ENCODE results near the gene TF.
A peak's percentile ranks its signal among the peaks of the same experiment; 100 is the strongest.
"Not testable (repeated sequence)": the region's sequence is repeated elsewhere in the genome, so short reads cannot be mapped to it uniquely, and the experiment has no call there.

Gene TF

GRCh38 chr3:133767607-133768006 is 21.4 kb downstream of the TF start:
- DNase-seq, result no peak

DNA sequence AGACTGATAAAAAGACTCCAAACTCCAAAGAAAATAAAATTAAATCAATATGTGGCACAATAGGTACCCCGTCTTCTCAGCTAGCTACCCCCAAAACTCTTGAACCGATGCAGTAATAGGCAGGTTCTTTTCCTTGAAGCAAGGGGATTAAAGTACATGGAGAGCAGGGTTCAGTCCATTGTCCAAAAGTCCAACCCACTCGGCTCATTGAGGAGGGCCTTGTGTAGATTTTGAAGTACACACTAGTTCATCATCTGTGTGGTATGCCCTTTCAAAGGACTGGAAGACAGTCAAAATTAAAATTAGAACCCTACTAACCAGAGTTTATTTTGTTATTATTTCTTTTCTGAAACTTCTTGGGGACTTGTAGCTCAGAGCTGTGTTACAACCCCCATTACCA is 23.3 kb downstream of the TF start:
- no peak for DNase-seq

DNA sequence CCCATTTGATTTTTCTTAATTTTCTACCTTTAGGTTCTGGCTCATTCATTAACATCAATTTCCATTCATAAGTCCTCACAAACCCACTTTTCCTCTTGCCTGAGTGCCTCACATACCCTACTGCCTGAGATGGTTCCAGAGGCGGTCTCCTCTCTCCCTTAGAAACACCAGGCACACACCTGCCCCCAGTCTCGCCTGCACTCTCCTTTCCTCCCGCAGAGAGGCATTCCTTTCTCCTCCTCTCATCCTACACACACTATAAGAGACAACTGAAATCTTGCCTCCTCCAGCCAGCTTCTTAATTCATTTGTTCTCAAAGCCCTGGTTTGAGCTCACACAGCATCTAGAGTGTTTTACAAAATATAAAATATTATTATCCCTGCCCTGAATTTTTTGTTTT is 27.5 kb downstream of the TF start:
- no peak for DNase-seq

- no peak for DNase-seq
These were observed 29.1 kb downstream of the TF start for GRCh38 chr3:133775309-133775708.

DNA sequence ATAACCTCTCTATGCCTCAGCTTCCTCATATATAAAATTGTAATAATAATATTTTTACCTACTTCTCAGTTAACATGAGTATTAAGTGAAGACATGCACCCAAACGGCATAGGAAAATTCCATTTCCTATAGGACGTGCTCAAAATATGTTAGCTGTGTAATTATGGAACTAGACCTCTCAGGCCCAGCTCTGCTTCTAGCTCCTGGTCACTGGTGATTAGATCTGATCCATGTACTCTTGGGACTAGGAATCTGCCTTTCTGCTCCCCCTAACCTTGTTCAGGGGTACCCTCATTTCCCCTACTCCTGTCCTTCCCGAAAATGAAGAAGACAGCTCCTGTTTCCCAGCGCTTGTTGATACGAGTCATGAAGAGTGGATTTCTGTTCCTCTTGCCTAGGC is 29.6 kb downstream of the TF start:
- DNase-seq, result no peak

DNA sequence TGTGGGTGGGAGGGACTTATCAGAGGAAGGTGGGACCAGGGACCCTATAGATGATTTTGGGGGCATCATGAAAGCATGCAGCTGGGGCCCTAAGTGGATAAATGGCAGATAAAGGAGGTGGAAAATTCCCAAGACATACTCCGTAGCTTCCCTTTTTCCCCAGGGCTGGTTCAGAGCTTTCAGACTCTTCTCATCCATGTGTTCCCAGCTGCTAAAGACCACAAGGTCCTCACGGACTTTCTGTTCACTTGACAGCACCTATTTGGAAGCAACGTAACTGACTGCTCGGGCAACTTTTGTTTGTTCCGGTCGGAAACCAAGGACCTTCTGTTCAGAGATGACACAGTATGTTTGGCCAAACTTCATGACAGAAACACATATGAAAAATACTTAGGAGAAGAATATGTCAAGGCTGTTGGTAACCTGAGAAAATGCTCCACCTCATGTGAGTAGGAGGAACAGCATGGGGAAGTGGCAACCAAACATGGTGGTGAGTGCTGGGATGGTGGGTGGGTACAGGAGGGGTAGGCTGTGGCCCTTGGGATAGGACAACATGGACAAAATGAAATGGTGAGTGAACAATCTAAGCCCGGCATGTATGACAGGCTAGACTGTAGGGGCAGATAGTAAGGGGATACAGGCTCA is 30.7 kb downstream of the TF start:
- DNase-seq, result no peak

DNA sequence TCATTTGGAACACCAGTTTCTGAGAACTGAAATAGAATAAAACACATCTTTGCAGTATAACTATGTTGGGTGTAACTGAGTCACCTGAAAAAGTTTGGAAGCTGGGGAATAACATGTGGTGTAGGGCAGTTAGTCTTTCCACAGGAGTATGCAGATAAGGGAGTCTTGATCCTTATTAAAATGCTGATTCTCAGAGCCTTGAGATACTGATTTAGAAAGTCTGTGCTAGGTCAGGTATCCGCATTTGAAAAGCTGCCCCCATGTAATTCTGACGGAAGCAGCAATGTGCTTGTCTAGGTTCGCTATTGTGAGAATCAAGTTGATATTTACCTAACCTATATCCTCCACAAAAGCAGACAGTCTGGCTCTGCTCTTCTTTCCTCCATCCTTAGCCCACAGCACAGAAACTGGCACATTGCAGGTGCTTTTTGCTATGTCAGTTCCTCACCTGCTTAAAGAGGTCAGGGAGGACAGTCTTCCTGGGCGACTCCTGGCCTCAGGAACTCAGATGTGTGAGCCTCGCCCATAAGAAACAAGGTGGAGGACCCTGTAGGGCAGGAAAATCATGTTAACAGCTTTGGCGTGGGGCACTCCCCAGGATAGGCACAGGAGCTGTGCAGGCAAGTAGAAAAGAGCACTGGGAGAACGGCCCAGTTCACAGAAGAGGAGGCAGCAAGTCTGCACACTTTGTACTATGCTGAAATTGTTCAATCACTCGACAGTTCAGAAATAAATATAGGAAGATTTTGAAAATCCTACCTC is 31.8 kb downstream of the TF start:
- no peak for DNase-seq

- no peak for DNase-seq
These were observed 33.5 kb downstream of the TF start for GRCh38 chr3:133779626-133780203.

DNA sequence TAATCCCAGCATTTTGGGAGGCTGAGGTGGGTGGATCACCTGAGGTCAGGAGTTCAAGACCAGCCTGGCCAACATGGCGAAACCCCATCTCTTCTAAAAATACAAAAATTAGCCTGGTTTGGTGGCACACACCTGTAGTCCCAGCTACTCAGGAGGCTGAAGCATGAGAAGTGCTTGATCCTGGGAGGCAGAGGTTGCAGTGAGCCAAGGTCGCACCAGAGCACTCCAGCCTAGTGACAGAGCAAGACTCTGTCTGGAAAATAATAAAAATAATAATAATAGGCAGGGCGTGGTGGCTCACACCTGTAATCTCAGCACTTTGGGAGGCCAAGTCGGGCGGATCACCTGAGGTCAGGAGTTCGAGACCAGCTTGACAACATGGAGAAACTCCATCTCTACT is 34.6 kb downstream of the TF start:
- DNase-seq, result not testable (repeated sequence)

DNA sequence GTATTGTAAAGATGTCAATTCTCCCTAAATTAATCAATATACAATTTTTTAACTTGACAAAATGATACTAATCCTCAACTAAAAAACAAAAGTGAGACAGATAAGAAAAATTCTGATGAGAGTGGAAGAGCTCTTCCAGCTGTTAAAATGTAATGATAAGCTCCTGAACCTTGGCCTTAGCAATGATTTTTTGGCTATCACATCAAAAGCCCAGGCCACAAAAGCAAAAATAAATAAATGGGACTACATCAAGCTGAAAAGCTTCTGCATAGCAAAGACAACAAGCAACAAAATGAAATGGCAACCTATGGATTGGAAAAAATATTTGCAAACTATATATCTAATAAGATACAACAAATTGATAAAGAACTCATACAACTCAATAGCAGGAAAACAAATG is 35.4 kb downstream of the TF start:
- DNase-seq, result no peak

DNA sequence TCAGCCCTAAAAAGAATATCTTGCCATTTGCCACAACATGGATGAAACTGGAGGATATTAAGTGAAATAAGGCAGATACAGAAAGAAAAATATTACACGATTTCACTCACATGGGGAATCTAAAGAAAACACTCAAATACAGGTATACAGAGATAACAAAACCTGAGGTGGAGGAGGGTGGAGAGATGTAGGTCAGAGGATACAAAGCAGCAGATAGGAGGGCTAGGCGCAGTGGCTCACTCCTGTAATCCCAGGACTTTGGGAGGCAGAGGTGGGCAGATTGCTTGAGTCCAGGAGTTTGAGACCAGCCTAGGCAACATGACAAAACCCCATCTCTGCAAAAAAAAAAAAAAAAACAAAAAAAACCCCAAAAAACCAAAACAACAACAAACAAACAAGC is 36.3 kb downstream of the TF start:
- DNase-seq, result no peak

GRCh38 chr3:133783762-133784161 is 37.6 kb downstream of the TF start:
- no peak for DNase-seq

GRCh38 chr3:133788024-133788423 is 41.8 kb downstream of the TF start:
- DNase-seq, result no peak

GRCh38 chr3:133792171-133792763 is 46.1 kb downstream of the TF start:
- DNase-seq, result no peak

GRCh38 chr3:133797396-133798105 is 51.4 kb downstream of the TF start:
- no peak for DNase-seq

DNA sequence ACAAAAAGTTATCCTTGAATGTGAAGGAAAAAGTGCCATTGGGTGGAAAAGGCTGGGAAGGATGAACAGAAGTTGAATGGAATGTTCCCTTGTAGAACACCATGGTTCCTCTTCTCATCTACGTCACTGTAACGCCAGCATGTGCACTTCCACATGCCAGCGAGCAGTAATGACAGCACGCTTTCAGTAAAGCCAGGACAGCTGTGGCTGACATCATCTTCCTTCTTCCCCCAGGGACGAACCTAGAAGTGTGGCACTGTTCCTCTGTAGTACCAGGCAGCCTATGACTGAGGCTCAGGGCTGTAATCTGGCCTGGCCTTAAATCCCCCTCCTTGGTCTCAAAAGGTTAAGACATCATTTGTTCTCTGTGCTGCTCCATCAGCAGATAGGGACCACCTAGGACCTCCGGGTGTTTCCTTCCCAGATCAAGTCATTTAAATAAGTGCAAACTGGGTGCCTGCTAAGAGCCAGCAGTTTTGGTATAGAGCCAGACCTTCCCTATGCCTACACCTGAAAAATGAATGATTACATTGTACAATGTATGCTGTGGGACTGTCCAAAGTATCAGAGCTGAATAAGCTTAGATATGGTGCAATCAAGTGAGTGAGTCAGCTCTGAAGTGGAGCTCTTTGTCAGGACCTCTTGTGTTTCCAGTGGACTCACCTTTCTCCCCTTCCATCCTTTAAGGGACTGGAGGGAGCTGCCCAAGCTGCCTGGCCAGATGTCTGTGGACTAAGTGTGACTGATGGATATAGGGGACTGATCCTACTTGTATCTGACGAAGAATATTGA is 53.8 kb downstream of the TF start:
- no peak for DNase-seq

GRCh38 chr3:133803469-133803868 is 57.3 kb downstream of the TF start:
- DNase-seq, result no peak

GRCh38 chr3:133804896-133805295 is 58.7 kb downstream of the TF start:
- DNase-seq, result no peak

GRCh38 chr3:133805384-133805701 is 59.1 kb downstream of the TF start:
- no peak for DNase-seq

- peak; percentile 53 to 94 for DNase-seq
These were observed 59.7 kb downstream of the TF start, which contains the start of gene SRPRB for GRCh38 chr3:133805702-133806475. TSS of gene SRPRB (plus strand) at chr3:133805815. CDS start at chr3:133805849, 34 bp downstream.

GRCh38 chr3:133812872-133813271 is 66.7 kb downstream of the TF start:
- no peak for DNase-seq

DNA sequence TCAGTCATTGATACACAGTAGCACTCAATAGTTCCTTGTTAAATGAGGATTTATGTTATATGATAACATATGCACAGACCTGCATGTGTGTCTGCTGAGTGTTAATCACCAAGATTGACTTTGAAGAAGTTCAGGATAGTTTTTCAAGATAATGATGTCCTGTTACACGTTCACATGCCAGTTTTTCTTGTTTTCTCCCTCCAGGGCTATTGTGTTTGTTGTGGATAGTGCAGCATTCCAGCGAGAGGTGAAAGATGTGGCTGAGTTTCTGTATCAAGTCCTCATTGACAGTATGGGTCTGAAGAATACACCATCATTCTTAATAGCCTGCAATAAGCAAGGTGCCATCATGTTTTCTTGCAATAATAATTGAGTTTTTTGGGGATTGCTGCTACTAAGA is 69.2 kb downstream of the TF start:
- DNase-seq, result no peak

Measured in cerebellar nuclear complex (tissue), 1 donor.